SK-N-SH (cell line): Measurements from ENCODE around the gene PIP4K2A. TPM values are rescaled to one million over a fixed set of nuclear protein-coding genes. Genes with fewer than 3 reads are reported as not detected.
"Not testable (repeated sequence)": the region's sequence is repeated elsewhere in the genome, so short reads cannot be mapped to it uniquely, and the experiment has no call there.

Experiments used
- CTCF ChIA-PET: fragments of 300-600, 350-600 bp; formaldehyde crosslinking; extraction: SDS; loops from one replicate; lab custom pipeline; 2021; lab: Yijun Ruan, JAX
- POLR2A ChIA-PET: fragments of 350-600 bp; sonication (Branson Sonifier 250); formaldehyde crosslinking; extraction: SDS; loops from one replicate; lab custom pipeline; 2020; ENCODE audit warnings: antibody characterized with exemption, inconsistent platforms; lab: Yijun Ruan, JAX
- DNase-seq: peaks from one replicate; pipeline ENCODE4 v3.0.0; 2012
- H2AFZ ChIP-seq: fragments of 200-600 bp; sonication (generic); 2 replicates; pipeline ENCODE4 v1.8.1; 2016; ENCODE audit warnings: antibody characterized with exemption, mild to moderate bottlenecking, low read depth
- H3F3A ChIP-seq: fragments of 200-600 bp; sonication (generic); replicated peaks from 2 replicates; pipeline ENCODE3; 2016; ENCODE audit warnings: antibody characterized with exemption, mild to moderate bottlenecking; ENCODE audit not compliant: insufficient read depth
- H3K27ac ChIP-seq, 2 experiments: fragments of 200-500 bp in 1 of 2; fragments of 200-600 bp in 1 of 2; sonication (Bioruptor generic) in 1 of 2; sonication (generic), shearing (Covaris generic) in 1 of 2; 2 replicates each; pipeline versions ENCODE4 v1.5.1 to v1.6.1; 2014 to 2016; ENCODE audit warnings: low read depth in 2 of 2, inconsistent platforms in 1 of 2, low read length in 1 of 2, mild to moderate bottlenecking in 1 of 2, mixed read lengths in 1 of 2
- H3K27me3 ChIP-seq: fragments of 200-600 bp; sonication (generic), shearing (Covaris generic); 2 replicates; pipeline ENCODE4 v1.6.1; 2016; ENCODE audit warnings: mixed run types; ENCODE audit not compliant: insufficient read depth
- H3K36me3 ChIP-seq, 2 experiments: fragments of 200-500 bp in 1 of 2; fragments of 200-600 bp in 1 of 2; sonication (Bioruptor generic) in 1 of 2; sonication (generic) in 1 of 2; replicated peaks in 1 of 2; 2 replicates each; pipeline versions ENCODE3 to v1.5.1; 2014 to 2016; ENCODE audit warnings: low read length in 1 of 2, mild to moderate bottlenecking in 1 of 2; ENCODE audit not compliant: insufficient read depth in 2 of 2, control insufficient read depth in 1 of 2
- H3K4me1 ChIP-seq, 2 experiments: fragments of 200-500 bp in 1 of 2; fragments of 200-600 bp in 1 of 2; sonication (Bioruptor generic) in 1 of 2; sonication (generic), shearing (Covaris generic) in 1 of 2; 2 replicates each; pipeline versions ENCODE4 v1.5.1 to v1.6.1; 2014 to 2016; ENCODE audit warnings: low read depth in 1 of 2, low read length in 1 of 2, mixed run types in 1 of 2; ENCODE audit not compliant: insufficient read depth in 2 of 2, control insufficient read depth in 1 of 2
- H3K4me2 ChIP-seq: fragments of 200-600 bp; sonication (generic), shearing (Covaris generic); 2 replicates; pipeline ENCODE4 v1.6.1; 2017; ENCODE audit warnings: mixed run types
- H3K4me3 ChIP-seq, 2 experiments: fragments of 200-500 bp in 1 of 2; fragments of 200-600 bp in 1 of 2; sonication (Bioruptor generic) in 1 of 2; sonication (generic), shearing (Covaris generic) in 1 of 2; 2 replicates each; pipeline versions ENCODE4 v1.5.1 to v1.8.1; 2014 to 2016; ENCODE audit warnings: low read depth in 2 of 2, inconsistent platforms in 1 of 2, low read length in 1 of 2, mild to moderate bottlenecking in 1 of 2, mixed read lengths in 1 of 2, moderate library complexity in 1 of 2
- H3K79me2 ChIP-seq: fragments of 200-600 bp; sonication (generic); 2 replicates; pipeline ENCODE4 v1.8.1; 2017; ENCODE audit warnings: mild to moderate bottlenecking; ENCODE audit not compliant: insufficient read depth
- H3K9ac ChIP-seq: fragments of 200-600 bp; sonication (generic); 2 replicates; pipeline ENCODE4 v1.6.1; 2017; ENCODE audit warnings: mixed run types
- H3K9me2 ChIP-seq: fragments of 200-600 bp; sonication (generic); 2 replicates; pipeline ENCODE4 v1.6.1; 2017; ENCODE audit warnings: mixed run types
- H3K9me3 ChIP-seq: fragments of 200-600 bp; sonication (generic); 2 replicates; pipeline ENCODE4 v1.6.1; 2017; ENCODE audit warnings: mixed run types, mild to moderate bottlenecking, moderate library complexity
- H4K20me1 ChIP-seq: fragments of 200-600 bp; sonication (generic); 2 replicates; pipeline ENCODE4 v1.6.1; 2017; ENCODE audit warnings: mild to moderate bottlenecking, mixed run types; ENCODE audit not compliant: insufficient read depth
- CHD2 ChIP-seq: fragments of 150-350 bp; IDR thresholded peaks from 2 replicates; pipeline ENCODE4 v1.6.1; 2018; ENCODE audit warnings: low read length; ENCODE audit not compliant: partially characterized antibody
- EZH2phosphoT487 ChIP-seq: fragments of 200-600 bp; sonication (generic); IDR thresholded peaks from 2 replicates; pipeline ENCODE4 v1.6.1; 2017; ENCODE audit warnings: low read depth, mixed run types, mild to moderate bottlenecking, antibody characterized with exemption, moderate library complexity, borderline replicate concordance
- FOSL2 ChIP-seq: IDR thresholded peaks from 2 replicates; pipeline ENCODE4 v1.4.0; 2012; ENCODE audit warnings: low read depth, mild to moderate bottlenecking, moderate library complexity, borderline replicate concordance
- JUND ChIP-seq: IDR thresholded peaks from 2 replicates; pipeline ENCODE4 v1.4.0; 2012
- RCOR1 ChIP-seq: fragments of 150-350 bp; IDR thresholded peaks from 2 replicates; pipeline ENCODE4 v1.6.1; 2017; ENCODE audit warnings: antibody characterized with exemption, low read length
- RFX5 ChIP-seq: IDR thresholded peaks from 2 replicates; pipeline ENCODE4 v1.6.1; 2012; ENCODE audit warnings: mild to moderate bottlenecking, improper control_type of control experiment, low read length
- RXRA ChIP-seq: IDR thresholded peaks from 2 replicates; pipeline ENCODE4 v1.4.0; 2012; ENCODE audit warnings: low read depth, mild to moderate bottlenecking, borderline replicate concordance
- SIN3A ChIP-seq: IDR thresholded peaks from 2 replicates; pipeline ENCODE4 v1.6.1; 2012; ENCODE audit warnings: low read depth, mild to moderate bottlenecking, low read length, moderate library complexity, borderline replicate concordance
- SMC3 ChIP-seq: IDR thresholded peaks from 2 replicates; pipeline ENCODE4 v1.6.1; 2012; ENCODE audit warnings: low read depth, low read length, improper control_type of control experiment
- TAF1 ChIP-seq: IDR thresholded peaks from 2 replicates; pipeline ENCODE4 v1.6.1; 2012; ENCODE audit warnings: low read depth, mild to moderate bottlenecking, low read length, moderate library complexity, borderline replicate concordance
- WGBS: methylation state at CpG from one replicate; pipeline ENCODE4 v1.1.6; 2017; ENCODE audit warnings: low lambda C conversion rate; 5-methylcytosine and 5-hydroxymethylcytosine counted together
- polyA plus RNA-seq, 3 experiments: library from polyadenylated mRNA; depleted of rRNA; stranded (reverse); fragments of >200 nt; gene quantifications; 2 replicates each; pipeline ENCODE4 v1.2.3, GENCODE V29; 2012
- TF ChIP-seq, protein P1 (sequence below): fragments of 150-350 bp; IDR thresholded peaks from 2 replicates; pipeline ENCODE4 v1.6.1; 2016; ENCODE audit warnings: mild to moderate bottlenecking, low read depth, low read length
- TF ChIP-seq, protein P2 (sequence below): IDR thresholded peaks from 2 replicates; pipeline ENCODE4 v1.4.0; 2012; ENCODE audit warnings: low read depth, borderline replicate concordance
- TF ChIP-seq, protein P3 (sequence below): IDR thresholded peaks from 2 replicates; pipeline ENCODE4 v1.4.0; 2012; ENCODE audit warnings: low read depth, borderline replicate concordance
- TF ChIP-seq, protein P4 (sequence below): IDR thresholded peaks from 2 replicates; pipeline ENCODE4 v1.6.1; 2012; ENCODE audit warnings: mild to moderate bottlenecking, low read depth, low read length, moderate library complexity
- TF ChIP-seq, protein P5 (sequence below): fragments of 200-600 bp; sonication (generic); IDR thresholded peaks from 2 replicates; pipeline ENCODE4 v1.6.1; 2017; ENCODE audit warnings: antibody characterized with exemption, mild to moderate bottlenecking, moderate library complexity

The PIP4K2A gene
- polyA plus RNA-seq, 1 of the 3 experiments (the other 2 are of a cell fraction): 10.8 TPM

DNA sequence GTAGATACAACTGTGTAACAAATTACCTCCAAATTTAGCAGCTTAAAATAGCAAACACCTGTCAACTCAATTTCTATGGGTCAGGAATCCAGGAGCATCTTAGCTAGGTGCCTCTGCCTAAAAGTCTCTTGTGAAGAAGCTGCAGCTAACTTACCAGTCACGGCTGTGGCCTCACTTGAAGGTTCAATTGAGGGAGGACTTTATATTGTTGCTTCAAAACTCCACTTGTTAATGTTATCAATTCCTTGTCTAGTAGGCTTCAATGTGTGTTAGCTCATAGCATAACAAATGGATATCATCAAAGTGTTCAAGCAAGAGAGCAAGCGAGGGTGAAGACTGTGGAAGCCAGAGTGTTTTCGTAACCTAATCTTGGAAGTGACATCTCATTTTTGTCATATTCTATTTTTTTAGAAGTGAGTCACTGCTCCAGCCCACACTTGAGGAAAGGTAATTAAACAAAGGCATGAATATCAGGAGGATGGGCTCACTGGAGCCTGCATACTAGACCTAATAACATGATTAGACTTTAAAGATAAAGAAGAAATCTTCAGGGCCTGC is 196.1 kb downstream of the PIP4K2A start (continued):
- TF ChIP-seq, protein P1, sequence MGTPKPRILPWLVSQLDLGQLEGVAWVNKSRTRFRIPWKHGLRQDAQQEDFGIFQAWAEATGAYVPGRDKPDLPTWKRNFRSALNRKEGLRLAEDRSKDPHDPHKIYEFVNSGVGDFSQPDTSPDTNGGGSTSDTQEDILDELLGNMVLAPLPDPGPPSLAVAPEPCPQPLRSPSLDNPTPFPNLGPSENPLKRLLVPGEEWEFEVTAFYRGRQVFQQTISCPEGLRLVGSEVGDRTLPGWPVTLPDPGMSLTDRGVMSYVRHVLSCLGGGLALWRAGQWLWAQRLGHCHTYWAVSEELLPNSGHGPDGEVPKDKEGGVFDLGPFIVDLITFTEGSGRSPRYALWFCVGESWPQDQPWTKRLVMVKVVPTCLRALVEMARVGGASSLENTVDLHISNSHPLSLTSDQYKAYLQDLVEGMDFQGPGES: no peak

GRCh38 chr10:22515009-22515408 is 199.4 kb downstream of the PIP4K2A start:
- CTCF ChIA-PET: no interaction called here

DNA sequence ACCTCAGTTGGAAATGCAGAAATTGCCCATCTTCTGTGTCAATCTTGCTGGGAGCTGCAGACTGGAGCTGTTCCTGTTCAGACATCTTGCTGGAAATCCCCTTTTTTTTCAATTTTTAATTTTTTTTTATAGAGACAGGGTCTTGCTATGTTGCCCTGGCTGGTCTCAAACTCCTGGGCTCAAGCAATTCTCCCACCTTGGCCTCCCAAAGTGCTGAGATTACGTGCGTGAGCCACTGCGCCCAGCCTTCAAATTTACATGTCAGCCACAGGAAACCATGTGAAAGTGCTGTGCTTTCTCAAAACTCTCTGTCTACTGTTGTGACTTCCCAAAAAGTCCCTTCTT is 200.0 kb downstream of the PIP4K2A start:
- WGBS: 80% methylated on average over 3 of the region's 3 CpGs
- H3K79me2 ChIP-seq: not testable (repeated sequence)

More at GRCh38 chr10:22515009-22515408, 199.4 kb downstream of the PIP4K2A start:
- DNase-seq: no peak
- TF ChIP-seq RCOR1: no peak
- TF ChIP-seq, protein P2, sequence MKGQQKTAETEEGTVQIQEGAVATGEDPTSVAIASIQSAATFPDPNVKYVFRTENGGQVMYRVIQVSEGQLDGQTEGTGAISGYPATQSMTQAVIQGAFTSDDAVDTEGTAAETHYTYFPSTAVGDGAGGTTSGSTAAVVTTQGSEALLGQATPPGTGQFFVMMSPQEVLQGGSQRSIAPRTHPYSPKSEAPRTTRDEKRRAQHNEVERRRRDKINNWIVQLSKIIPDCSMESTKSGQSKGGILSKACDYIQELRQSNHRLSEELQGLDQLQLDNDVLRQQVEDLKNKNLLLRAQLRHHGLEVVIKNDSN: no peak
- TF ChIP-seq, protein P3, sequence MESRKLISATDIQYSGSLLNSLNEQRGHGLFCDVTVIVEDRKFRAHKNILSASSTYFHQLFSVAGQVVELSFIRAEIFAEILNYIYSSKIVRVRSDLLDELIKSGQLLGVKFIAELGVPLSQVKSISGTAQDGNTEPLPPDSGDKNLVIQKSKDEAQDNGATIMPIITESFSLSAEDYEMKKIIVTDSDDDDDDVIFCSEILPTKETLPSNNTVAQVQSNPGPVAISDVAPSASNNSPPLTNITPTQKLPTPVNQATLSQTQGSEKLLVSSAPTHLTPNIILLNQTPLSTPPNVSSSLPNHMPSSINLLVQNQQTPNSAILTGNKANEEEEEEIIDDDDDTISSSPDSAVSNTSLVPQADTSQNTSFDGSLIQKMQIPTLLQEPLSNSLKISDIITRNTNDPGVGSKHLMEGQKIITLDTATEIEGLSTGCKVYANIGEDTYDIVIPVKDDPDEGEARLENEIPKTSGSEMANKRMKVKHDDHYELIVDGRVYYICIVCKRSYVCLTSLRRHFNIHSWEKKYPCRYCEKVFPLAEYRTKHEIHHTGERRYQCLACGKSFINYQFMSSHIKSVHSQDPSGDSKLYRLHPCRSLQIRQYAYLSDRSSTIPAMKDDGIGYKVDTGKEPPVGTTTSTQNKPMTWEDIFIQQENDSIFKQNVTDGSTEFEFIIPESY: no peak
- TF ChIP-seq FOSL2: no peak
- TF ChIP-seq EZH2phosphoT487: no peak
- no peak for TF ChIP-seq TAF1
- TF ChIP-seq JUND: no peak
- TF ChIP-seq, protein P4, sequence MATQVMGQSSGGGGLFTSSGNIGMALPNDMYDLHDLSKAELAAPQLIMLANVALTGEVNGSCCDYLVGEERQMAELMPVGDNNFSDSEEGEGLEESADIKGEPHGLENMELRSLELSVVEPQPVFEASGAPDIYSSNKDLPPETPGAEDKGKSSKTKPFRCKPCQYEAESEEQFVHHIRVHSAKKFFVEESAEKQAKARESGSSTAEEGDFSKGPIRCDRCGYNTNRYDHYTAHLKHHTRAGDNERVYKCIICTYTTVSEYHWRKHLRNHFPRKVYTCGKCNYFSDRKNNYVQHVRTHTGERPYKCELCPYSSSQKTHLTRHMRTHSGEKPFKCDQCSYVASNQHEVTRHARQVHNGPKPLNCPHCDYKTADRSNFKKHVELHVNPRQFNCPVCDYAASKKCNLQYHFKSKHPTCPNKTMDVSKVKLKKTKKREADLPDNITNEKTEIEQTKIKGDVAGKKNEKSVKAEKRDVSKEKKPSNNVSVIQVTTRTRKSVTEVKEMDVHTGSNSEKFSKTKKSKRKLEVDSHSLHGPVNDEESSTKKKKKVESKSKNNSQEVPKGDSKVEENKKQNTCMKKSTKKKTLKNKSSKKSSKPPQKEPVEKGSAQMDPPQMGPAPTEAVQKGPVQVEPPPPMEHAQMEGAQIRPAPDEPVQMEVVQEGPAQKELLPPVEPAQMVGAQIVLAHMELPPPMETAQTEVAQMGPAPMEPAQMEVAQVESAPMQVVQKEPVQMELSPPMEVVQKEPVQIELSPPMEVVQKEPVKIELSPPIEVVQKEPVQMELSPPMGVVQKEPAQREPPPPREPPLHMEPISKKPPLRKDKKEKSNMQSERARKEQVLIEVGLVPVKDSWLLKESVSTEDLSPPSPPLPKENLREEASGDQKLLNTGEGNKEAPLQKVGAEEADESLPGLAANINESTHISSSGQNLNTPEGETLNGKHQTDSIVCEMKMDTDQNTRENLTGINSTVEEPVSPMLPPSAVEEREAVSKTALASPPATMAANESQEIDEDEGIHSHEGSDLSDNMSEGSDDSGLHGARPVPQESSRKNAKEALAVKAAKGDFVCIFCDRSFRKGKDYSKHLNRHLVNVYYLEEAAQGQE: no peak
- TF ChIP-seq, protein P5, sequence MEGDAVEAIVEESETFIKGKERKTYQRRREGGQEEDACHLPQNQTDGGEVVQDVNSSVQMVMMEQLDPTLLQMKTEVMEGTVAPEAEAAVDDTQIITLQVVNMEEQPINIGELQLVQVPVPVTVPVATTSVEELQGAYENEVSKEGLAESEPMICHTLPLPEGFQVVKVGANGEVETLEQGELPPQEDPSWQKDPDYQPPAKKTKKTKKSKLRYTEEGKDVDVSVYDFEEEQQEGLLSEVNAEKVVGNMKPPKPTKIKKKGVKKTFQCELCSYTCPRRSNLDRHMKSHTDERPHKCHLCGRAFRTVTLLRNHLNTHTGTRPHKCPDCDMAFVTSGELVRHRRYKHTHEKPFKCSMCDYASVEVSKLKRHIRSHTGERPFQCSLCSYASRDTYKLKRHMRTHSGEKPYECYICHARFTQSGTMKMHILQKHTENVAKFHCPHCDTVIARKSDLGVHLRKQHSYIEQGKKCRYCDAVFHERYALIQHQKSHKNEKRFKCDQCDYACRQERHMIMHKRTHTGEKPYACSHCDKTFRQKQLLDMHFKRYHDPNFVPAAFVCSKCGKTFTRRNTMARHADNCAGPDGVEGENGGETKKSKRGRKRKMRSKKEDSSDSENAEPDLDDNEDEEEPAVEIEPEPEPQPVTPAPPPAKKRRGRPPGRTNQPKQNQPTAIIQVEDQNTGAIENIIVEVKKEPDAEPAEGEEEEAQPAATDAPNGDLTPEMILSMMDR: no peak
- TF ChIP-seq RFX5: no peak
- TF ChIP-seq SMC3: no peak
- no peak for TF ChIP-seq SIN3A
- TF ChIP-seq RXRA: no peak
- no peak for TF ChIP-seq CHD2
- Histone ChIP-seq H4K20me1 (no peaks in the 10 kb centered on the region), H2AFZ (no peak overlapping the region), H3K27me3 (no peaks in the 10 kb centered on the region), H3F3A (no peaks in the 10 kb centered on the region), H3K4me2 (no peak overlapping the region), H3K9me2 (no peaks in the 10 kb centered on the region), H3K9me3 (no peaks in the 10 kb centered on the region), H3K9ac (no peak overlapping the region), H3K36me3 (no peaks in the 10 kb centered on the region), H3K4me3 (no peak overlapping the region), H3K27ac (no peak overlapping the region), H3K4me1 (no peaks in the 10 kb centered on the region), H3K79me2 (no peaks in the 10 kb centered on the region)
- POLR2A ChIA-PET: no interaction called here
- 50% methylated on average over 3 of the region's 3 CpGs for WGBS

More for the DNA sequence above, 200.0 kb downstream of the PIP4K2A start:
- POLR2A ChIA-PET, CTCF ChIA-PET, H3K36me3 ChIP-seq, H3K4me2 ChIP-seq, H2AFZ ChIP-seq, H3K27ac ChIP-seq, H3K4me1 ChIP-seq, H3K4me3 ChIP-seq, H3K9ac ChIP-seq, H3K9me2 ChIP-seq, DNase-seq, H4K20me1 ChIP-seq, H3K27me3 ChIP-seq, H3F3A ChIP-seq, H3K9me3 ChIP-seq: not testable (repeated sequence)
